ENCODE results near the gene METTL26. TPM values are rescaled to one million over a fixed set of nuclear protein-coding genes. Genes with fewer than 3 reads are reported as not detected.
A peak's percentile ranks its signal among the peaks of the same experiment; 100 is the strongest.

METTL26 gene
- total and polyA plus RNA-seq, 2 of the 8 experiments (the other 6 are each of a cell fraction or from before 2014, with no cell fraction given), result 100 to 186 TPM

GRCh38 chr16:667780-668518 lies 31.8 kb upstream of the METTL26 start, which contains the start of gene RHOT2 (continued):
- TF ChIP-seq CTCF (IDR thresholded peaks at IDR 0.05; ENCODE audit: control extremely low read depth in 1 of 3, insufficient read depth in 1 of 3, low read depth in 1 of 3, low read length in 3 of 3) (peak in 2 of 3 experiments; percentile 85 to 99; a peak in 3 of 4 replicates), TBP (IDR thresholded peaks at IDR 0.05; ENCODE audit: low read depth, low read length) (peak; percentile 59; the same call in 1 of the 2 replicates), ATF3 (IDR thresholded peaks at IDR 0.05; ENCODE audit: insufficient read depth, low read depth, low read length) (no peak), SAP30 (IDR thresholded peaks at IDR 0.05; ENCODE audit: insufficient read depth, insufficient replicate concordance, low read length) (no peak), BCL11A (IDR thresholded peaks at IDR 0.05; ENCODE audit: low read depth in 2 of 2, low read length in 2 of 2) (no peak), CREB1 (IDR thresholded peaks at IDR 0.05) (peak; percentile 66), KDM5A (IDR thresholded peaks at IDR 0.05; ENCODE audit: low read length) (no peak; the same call in 1 of the 2 replicates), SP4 (IDR thresholded peaks at IDR 0.05; ENCODE audit: low read length) (0 out of 2 replicates have a peak, but pooled peaks have one; percentile 64), NRF1 (IDR thresholded peaks at IDR 0.05; ENCODE audit: low read depth, low read length) (no peak), CHD1 (IDR thresholded peaks at IDR 0.05; ENCODE audit: low read depth, low read length) (no peak), RXRA (IDR thresholded peaks at IDR 0.05; ENCODE audit: insufficient read depth, low read depth, low read length) (no peak), BACH1 (IDR thresholded peaks at IDR 0.05; ENCODE audit: low read length) (no peak), CTBP2 (IDR thresholded peaks at IDR 0.05; ENCODE audit: borderline replicate concordance, insufficient read depth, insufficient read length, low read length) (no peak), SP1 (IDR thresholded peaks at IDR 0.05; ENCODE audit: low read depth, low read length) (peak; percentile 48; the same call in 1 of the 2 replicates), TAF7 (optimal IDR thresholded peaks at IDR 0.05; ENCODE audit: borderline replicate concordance, low read depth, low read length) (peak; percentile 80), BRCA1 (IDR thresholded peaks at IDR 0.05; ENCODE audit: low read depth, low read length) (no peak), KDM1A (IDR thresholded peaks at IDR 0.05; ENCODE audit: borderline replicate concordance, low read length) (no peak), NANOG (IDR thresholded peaks at IDR 0.05; ENCODE audit: insufficient read depth, low read depth, low read length, poor library complexity, severe bottlenecking) (peak; percentile 35), KDM4A (IDR thresholded peaks at IDR 0.05; ENCODE audit: low read depth, low read length, severe bottlenecking) (no peak)

Data from H1 (cell line).